GOT3 (cell line): ENCODE measurements around the gene THBS3.
"Not testable (repeated sequence)": the region's sequence is repeated elsewhere in the genome, so short reads cannot be mapped to it uniquely, and the experiment has no call there.

Experiments
- DNase-seq: peaks from one replicate; lab custom pipeline; 2025; ENCODE audit warnings: mixed read lengths; lab: John Stamatoyannopoulos, UW

Gene THBS3

DNA sequence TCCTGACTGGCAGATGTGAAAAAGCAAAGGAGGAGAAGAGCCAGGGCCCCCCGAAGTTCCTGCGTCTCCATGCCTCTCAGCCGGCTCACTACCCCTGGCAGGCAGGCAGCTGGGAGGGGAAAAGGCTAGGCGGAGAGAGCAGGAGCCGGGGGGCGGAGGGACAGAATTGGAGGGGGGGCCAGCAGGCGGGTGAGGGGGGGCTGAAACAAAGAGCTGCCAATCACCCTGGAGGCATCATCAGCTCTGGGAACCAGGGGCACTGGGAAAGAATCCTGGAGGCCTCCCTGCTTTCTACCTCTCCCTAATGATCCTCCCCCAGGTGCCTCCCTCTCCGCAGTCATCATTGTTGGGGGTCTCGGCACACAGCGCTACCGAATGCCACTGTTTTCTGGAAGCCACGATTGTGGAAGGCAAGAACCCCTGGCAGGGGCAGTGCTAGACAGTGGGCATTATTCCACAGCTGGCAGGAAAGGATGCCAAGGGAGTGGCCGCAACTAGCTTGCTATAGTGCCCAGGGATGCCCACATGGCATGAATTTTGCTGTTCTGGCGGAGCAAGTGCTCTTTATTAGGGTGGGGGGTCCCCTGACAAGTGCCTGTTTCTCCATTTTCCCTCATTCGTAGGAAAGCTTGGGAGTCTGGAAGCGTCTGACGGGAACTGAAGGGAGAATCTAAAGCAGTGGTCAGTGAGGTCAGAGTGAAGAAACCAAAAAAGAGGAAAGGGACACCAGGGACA, at the start of gene THBS3:
Gene THBS3, minus strand, starts transcription at position 92 of the 735 bp plus-strand sequence. Its CDS starts 21 bp downstream, at position 71.
- no peak for DNase-seq

DNA sequence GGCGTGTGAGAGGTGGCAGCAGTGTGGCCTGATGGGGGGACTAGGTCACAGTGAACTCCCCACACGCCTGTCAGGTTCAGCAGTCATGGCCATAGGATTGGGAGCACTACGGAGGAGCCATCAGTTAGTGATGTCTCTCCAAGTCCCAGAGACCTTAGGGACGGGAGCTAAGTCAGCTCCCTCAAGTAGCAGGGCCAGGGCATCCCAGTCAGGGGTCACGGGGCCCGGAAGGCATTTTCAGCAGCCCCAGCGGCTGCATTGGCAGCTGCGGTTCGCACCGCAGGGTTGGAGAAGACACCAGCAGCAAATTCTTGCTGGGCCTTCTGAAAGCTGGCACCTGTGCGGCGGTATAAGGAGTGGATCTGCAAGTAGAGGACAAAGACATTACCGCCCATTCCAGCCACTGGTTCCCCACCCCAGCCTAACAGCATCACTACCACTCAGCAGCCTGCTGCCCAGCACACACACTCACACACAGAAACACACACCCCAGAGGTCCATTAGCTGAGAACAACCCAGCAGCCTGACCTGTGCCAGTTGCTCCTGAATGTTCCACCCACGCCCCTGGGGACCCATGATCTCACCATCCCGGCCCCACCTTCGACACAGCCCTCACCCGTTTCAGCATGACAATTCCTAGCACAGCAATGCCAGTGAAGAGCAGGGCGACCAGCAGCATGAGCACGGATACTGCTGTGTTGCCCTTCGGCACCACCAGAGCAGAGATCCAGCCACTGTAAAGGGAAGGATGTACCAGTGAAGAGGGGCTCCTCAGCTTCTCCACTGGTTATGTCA, 48.6 kb upstream of the THBS3 start:
- no peak for DNase-seq

DNA sequence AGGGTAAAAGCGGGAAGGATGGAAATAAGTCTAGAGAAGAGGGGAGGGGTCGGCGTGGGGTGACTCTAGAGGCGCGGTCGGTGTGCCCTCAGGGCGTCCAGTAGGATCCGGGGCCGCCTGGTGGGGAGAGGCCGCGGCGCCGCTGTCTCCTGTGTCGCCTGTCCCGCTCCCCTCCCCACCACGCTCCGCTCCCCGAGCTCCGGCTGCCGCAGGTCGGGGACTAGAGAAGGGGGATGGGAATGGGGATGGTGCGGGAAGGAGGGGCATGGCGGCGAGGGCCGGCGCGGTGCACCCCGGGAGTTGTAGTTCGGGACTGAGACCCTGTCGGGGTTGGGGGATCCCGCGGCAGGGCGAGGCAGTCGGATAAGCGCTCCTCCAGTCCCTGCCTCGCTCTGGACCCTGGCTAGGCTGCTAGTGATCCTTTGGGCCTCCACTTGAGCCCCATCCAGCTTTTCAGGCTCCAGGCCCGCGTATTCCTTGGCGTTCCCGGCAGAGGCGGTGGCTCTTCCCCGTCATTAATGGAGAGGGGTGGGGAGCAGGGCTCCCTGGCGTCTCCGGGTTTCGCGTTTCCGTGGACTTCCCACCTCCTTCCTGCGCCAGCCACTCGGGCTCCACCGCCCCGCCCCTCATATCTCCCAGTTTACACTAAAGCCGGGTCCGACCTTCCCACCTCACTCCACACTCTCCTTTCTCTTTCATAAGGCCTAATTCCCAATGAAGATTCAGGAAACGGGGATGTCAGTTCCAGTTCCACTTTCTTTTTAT, 47.7 kb upstream of the THBS3 start, which contains the start of gene ENTREP3:
Gene ENTREP3, minus strand, starts transcription at position 241 of the 765 bp plus-strand sequence. CDS start 606 bp downstream, outside the sequence.
- no peak for DNase-seq

DNA sequence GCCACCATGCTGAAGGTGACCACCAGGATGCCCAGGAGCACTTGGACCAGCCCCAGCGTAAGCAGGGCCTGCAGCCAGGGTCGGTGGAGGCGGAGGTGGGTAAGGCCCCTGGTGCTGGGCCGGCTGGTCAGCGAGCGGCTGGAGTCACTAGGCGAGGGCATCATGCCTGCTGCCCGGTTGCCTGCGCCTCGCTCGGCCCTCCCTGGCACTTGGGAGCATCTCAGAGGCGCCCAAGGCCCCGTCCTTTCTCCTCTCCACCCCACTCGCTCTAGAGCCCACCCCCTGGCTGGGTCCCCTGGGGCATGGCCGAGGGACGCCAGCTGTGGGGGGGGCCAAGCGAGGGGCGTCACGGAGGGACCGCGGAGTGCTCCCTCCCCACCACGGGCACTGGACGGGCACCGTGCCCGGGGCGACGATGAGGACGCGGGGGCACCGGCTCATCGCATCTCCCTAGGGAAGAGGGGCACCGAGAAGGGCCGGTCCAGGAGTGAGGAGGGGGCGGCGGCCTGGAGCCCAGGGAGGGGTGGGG, 47.1 kb upstream of the THBS3 start:
- DNase-seq: no peak

DNA sequence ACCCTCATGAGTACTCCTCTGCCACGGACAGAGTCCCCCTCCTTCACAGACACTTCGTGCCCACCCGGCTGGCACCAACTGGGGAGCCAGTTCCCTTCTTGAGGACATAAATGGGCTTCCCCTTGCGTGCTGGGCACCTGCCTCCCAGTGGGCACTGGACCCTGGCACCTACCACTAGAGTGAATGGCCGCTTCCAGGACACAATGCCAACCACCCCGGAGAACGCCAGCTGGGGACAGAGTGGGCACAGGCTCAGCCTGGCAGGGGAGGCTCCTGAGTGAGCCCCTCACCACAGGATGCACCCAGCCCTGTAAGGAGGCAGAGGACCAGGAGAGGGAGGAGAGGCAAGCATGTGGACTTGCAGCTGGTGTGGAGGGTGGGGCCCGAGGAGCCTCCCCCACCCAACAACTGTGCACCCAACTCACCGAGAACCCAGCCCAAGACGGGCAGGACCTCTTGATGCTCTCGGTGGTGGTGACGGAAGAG, 46.6 kb upstream of the THBS3 start:
- DNase-seq: no peak

DNA sequence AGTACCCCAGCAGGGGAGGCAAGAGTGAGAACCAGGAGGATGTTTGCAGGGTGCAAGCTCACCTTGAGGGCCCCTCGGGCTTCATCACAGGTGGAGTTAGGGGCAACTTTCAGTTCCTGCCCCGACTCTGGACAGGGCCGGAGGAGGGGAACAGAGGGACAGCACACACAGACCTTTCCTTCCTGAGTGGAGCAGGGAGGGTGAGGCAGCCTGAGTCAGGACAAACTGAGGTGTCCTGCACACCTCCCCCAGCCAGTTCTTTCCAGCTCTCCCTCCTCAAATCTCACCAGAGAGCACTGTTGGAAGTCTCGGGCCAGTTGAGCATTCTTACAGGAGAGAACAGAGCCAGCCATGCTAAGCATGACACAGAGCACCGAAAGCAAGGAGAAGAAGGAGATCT, 46.1 kb upstream of the THBS3 start:
- no peak for DNase-seq

DNA sequence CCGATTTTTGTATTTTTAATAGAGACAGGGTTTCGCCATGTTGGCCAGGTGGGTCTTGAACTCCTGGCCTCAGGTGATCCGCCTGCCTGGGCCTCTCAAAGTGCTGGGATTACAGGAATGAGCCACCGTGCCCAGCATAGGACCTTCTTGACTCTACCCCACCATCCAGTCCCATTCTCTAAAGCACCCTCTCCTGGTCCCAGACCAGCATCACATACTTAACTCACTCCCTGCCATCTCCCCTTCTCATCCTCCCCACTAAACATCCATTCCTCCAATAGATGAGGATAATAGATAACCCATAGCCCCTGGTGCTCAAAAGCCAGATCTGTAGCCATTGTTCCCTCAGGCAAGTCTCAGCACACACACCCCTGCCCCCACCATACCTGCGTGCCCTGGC, 45.5 kb upstream of the THBS3 start:
- no peak for DNase-seq

DNA sequence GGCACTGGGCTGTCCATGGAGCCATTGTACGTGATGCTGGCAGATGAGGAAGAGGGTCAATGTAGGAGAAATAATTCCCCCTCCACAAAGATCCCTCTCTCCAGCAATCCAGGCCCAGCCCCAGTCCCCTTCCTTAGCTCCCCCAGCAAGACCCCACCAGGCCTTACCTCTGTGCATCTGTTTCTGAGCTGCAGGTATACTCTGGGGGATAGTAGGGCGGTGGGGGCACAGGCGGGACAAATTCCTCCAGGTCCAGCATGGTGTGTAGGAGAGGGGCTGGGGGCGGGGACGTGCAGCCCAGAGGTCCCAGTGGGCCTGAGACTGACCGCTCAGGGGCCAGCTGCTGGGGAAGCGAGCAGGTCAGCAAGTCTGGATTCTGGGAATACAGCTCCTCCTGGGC, 43.9 kb upstream of the THBS3 start:
- DNase-seq: no peak

DNA sequence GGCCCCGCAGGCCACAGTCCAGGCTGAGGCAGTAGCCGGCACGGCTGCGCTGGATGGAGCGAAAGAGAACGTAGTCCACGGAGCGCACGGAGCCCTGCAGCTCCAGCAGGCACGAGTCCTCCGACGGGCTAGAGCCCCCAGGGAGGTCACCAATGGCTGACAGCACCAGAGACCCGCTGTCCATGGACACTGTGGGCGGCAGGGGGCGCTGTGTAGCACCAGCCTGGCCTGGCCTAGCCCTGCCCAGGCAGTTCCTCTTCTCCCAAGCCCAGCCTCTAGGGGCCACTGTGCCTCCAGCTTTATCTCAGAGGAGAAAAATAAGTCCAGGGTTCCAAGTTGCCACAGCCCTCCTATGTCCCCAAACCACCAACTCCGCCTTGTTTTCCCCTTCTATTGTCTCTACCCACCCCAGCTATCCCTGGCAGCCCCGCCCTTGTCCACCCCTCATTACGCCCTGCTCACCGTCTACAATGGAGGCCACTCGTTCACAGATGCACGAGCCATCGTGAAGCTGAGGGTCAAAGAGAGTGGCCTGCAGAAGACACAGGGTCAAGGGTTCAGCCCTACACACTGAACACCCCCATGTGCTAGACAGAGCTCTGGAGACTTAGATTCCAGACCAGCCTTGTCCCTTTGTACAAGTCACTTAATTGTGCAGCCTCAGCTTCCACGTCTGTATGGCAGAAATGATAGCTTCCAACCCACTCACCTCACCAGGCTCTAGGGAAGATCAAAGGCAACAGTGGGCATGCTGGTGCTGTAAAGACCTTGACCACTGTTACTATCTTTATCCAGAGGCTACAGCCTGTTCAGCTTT, 43.1 kb upstream of the THBS3 start:
- peak; percentile 65 for DNase-seq

DNA sequence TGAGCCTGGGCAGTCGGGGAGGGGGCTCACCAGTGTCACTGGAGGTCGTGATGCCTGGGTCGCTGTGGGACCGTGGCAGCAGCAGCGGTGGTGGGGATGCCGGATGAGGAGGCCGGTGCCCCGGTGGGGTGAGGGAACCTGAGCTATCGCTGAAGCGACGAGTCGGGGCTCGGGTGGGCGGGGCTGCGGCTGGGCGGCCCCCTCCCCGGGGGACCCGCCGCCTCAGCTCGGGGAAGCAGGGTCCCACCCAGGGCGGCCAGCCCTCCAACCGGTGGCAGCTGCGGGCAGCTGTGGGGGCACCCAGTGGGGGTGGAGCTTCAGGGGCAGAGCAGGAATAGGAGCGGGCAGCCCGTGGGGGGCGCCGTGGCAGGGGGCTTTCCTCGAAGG, 42.5 kb upstream of the THBS3 start:
- DNase-seq: no peak

DNA sequence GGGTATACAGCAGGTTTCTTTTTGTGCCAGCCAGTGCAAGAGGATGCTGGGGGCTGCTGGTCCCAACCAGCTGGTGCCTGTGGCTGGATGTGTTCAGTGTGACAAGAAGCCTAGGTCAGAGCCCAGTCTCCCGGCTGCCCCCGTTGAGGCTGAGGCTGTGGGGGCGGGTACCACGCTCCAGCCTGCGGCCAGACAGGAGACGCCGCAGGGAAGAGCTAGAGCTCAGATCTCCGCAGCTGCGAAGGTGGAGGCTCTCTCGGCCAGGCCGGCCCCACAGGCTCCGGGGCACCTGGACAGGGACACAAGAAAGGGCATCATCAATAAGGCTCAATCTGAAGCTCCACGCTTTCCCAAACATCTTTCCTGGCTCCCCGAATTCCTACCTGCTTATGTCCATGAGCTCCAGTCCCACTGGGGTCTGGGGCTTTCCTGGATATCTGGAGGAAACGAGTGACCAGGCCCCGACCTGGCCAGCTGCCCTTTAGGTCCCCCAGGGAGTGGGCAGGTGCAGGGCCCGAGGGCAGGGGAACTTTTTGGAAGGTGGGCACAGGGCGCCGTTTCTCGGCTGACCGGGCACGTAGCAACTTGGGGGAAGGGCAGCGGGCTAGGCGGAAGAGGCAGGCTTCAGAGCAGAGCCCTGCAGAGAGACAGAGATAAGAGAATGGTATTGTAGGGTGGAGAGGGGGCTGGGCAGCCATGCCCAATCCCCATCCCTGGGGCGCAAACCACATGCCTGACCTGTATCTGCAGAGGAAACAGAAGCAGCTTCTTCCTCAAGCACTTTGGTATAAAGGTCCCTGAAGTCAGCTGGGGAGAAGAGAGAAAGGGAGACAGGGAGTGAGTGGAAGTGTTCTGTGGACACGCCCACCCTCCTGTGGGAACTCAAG, 40.2 kb upstream of the THBS3 start:
- no peak for DNase-seq

DNA sequence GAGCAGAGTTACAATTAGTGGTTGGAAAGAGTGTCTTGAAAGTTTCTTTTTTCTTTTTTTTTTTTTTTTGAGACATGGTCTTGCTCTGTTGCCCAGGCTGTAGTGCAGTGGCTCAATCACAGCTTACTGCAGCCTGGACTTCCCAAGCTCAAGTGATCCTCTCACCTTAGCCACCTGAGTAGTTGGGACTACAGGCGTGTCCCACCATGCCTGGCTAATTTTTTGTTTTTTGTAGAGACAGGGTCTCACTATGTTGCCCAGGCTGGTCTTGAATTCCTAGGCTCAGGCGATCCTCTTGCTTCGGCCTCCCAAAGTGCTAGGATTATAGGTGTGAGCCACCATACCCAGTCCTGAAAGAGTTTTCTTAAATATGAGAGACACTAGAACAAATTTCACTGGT, 39.1 kb upstream of the THBS3 start:
- not testable (repeated sequence) for DNase-seq

DNA sequence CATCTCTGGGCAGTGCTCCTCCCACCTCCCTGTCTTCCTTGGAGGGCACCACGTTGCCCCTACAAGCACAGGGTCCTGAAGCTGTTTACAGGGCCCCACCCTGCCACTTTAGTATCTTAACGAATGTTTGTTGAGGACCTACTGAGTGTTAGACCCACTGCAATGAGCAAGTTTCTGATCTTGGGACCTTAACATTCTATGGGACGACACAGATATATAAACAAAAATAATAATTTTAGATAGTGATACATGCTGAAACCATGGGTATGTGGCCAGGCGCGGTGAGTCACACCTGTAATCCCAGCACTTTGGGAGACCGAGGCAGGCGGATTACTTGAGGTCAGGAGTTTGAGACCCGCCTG, 37.4 kb upstream of the THBS3 start:
- DNase-seq: no peak

DNA sequence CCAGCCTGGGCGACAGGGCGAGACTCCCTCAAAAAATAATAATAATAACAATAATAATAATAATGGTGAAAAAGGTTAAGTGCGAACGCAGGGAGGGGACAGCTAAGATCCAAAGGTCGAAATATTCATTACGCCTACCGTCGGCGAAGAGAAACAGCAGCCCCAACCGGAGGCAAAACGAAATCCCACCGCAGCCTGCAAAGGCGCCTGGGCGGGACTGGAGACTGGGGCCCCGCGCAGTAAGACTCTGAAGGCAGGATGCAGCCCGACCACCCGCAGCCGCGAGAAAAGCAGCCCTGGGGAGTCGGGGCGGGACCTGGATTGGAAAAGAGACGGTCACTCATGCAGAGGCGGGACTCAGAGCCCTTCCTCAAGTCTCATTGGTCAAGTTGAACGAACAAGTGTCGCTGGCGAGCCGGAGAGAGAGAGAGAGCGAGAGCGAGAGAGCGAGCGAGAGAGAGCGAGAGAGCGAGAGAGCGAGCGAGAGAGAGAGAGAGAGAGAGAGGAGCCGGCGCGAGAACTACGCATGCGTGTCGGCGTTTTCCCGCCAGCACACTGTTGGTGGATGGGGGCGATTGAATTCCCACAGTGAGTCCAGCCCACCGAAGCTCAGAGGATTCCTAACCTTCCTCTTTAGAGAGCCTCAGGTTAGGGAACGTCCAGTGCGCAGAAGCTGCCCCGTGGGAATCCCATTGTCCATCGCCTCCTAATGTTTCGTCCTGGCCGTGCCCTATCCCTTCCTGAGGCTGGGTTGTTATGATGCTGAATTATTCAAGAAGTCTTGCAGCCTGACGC, 36.9 kb upstream of the THBS3 start:
- DNase-seq: peak; percentile 76

DNA sequence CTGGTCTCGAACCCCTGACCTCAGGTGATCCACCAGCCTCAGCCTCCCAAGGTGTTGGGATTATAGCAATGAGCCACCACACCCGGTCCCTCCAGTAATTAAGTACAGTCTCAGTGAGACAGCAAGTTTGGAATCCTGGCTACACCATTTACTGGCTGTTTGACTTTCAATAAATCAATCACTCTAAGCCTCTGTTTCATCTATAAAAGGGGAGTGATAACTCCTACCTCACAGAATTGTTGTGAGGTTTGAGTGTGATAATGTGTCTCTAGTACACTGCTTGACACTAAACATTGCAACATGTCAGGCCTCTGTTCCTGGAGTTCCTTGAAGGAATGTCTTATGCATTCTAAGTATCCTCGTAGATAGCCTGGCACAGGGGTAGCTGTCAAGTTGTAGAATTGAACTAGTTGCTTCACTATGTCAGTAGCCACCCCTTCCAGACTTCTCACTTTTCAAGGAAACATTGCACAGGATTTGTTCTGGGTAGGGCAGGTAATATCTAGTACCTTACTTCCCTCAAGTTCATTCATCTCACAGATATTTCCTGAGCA, 35.2 kb upstream of the THBS3 start:
- DNase-seq: no peak

DNA sequence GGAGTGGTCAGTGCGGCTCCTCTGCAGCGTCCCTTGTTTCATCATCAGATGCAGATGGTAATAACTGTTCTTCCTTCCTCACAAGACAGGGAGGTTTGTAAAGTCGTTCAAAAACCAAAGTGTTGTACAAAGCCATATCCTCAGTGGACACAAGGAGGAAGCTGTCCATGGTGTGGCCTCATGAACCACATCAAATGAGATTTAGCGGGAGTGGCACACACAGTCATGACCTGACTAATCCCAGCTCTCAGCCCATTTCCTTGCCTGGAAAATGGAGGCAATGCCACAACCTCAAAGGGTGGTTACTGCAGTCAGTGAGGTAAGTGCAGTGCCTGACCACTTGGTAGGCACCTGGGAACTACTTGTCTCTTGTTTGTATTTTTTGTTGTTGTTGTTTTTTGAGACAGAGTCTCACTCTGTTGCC, 34.2 kb upstream of the THBS3 start:
- DNase-seq: no peak

DNA sequence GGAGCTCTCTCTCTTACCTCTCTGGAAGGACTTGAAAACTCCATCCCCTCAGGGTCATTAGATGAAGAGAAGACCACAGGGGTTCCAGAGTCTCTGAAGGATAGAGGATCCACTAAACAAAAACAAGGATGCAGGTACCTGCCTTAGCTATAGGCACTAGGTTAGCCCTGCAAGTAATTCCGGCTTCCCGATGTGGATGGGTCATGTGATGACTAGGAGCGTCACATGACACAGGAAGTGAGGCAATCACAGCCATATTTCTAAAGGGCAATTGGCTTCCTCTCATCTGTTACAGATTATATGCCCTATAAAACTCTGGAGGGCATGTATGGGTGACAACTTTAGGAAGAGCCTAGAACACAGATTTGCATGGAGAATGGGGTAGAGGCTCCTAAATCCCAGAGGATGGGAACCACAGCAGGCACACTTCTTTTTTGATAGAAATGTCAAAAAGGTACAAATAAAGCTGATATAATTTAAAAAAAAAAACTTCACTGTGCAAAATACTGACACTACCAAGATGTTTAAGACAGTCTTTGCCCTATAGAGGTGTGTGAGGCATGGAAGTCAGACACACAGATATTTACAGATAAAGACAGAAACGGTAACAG, 33.5 kb upstream of the THBS3 start:
- no peak for DNase-seq

DNA sequence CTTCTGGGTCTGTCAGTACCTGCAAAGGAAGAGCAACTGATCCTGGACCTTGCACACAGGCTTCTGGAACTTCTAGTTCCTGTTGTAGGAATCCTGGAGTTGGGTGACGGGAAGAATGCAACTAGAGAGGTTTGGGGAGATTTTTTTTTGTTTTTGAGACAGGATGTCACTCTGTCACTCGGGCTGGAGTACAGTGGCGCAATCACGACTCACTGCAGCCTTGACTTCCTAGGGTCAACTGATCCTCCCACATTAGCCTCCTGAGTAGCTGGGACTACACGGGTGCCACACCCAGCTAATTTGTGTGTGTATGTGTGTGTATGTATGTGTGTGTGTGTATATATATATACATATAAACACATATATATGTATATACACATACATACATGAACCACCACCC, 28.8 kb upstream of the THBS3 start:
- DNase-seq: no peak

DNA sequence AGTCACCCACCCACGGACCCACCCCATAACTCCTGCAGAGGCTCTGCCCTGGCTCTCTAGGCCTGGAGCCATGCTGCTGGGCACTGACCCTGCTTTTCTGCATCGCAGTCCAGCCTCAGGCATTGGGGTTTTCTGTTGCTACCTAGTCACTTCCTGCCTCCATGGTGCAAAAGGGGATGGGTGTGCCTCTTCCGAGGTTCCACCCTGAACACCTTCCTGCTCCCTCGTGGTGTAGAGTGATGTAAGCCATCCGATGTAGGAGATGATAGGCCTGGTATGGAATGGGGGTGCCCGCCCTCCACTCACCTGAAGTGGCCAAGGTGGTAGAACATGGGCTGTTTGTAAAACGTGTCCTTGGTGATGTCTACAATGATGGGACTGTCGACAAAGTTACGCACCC, 27.7 kb upstream of the THBS3 start:
- not testable (repeated sequence) for DNase-seq
